K562 (cell line): ENCODE data around the gene NQO2. TPM values are rescaled to one million over a fixed set of nuclear protein-coding genes. Genes with fewer than 3 reads are reported as not detected.

ENCODE experiments used
- GTF2F1 ChIP-seq: IDR thresholded peaks from 2 replicates; pipeline ENCODE4 v1.6.1; 2011; ENCODE audit warnings: low read depth, low read length, improper control_type of control experiment
- HLTF ChIP-seq: fragments of 450-650 bp; IDR thresholded peaks from 2 replicates; pipeline ENCODE4 v1.6.1; 2016
- KDM1A ChIP-seq, 2 experiments: fragments of 450-650 bp; IDR thresholded peaks; 2 replicates each; pipeline ENCODE4 v1.6.1; 2016; ENCODE audit warnings: mild to moderate bottlenecking in 2 of 2
- MTA2 ChIP-seq: fragments of 450-650 bp; IDR thresholded peaks from 2 replicates; pipeline ENCODE4 v1.6.1; 2016; ENCODE audit warnings: low read depth
- NR2C1 ChIP-seq, 2 experiments: fragments of 450-650 bp; IDR thresholded peaks; 2 replicates each; pipeline ENCODE4 v1.6.1; 2017; ENCODE audit warnings: mild to moderate bottlenecking in 2 of 2, antibody characterized with exemption in 1 of 2, inconsistent platforms in 1 of 2, missing compliant biosample characterization in 1 of 2, missing genetic modification characterization in 1 of 2
- PML ChIP-seq: IDR thresholded peaks from 2 replicates; pipeline ENCODE4 v1.6.1; 2012; ENCODE audit warnings: low read length, inconsistent platforms
- TARDBP ChIP-seq: fragments of 450-650 bp; IDR thresholded peaks from 2 replicates; pipeline ENCODE4 v1.6.1; 2016
- TEAD4 ChIP-seq, 2 experiments: sonication (generic) in 1 of 2; formaldehyde crosslinking in 1 of 2; IDR thresholded peaks; 2 replicates each; pipeline versions ENCODE4 v1.6.1 to v1.8.0; 2012 to 2022; ENCODE audit warnings: borderline replicate concordance in 1 of 2, inconsistent platforms in 1 of 2, low read length in 1 of 2, mild to moderate bottlenecking in 1 of 2, missing genetic modification reagents in 1 of 2
- YY1 ChIP-seq, 3 experiments: IDR thresholded peaks; 2 replicates each; pipeline ENCODE4 v1.6.1; 2011; ENCODE audit warnings: low read length in 2 of 3, mild to moderate bottlenecking in 2 of 3, moderate library complexity in 2 of 3, borderline replicate concordance in 1 of 3, control low read depth in 1 of 3, low read depth in 1 of 3; ENCODE audit not compliant: insufficient read depth in 3 of 3, insufficient replicate concordance in 2 of 3, control insufficient read depth in 1 of 3, insufficient read length in 1 of 3; ENCODE audit errors: extremely low read depth in 1 of 3
- ZNF212 ChIP-seq: fragments of 450-650 bp; formaldehyde crosslinking; IDR thresholded peaks from 2 replicates; pipeline ENCODE4 v1.4.0; 2020; ENCODE audit warnings: mild to moderate bottlenecking
- polyA plus RNA-seq, 8 experiments: library from polyadenylated mRNA; depleted of rRNA in 4 of 8; stranded (reverse) in 5 of 8; unstranded in 3 of 8; fragments of >200 nt; fragmentation: Nextera tagmentation in 2 of 8; fragmentation: Illumina TruSeq in 1 of 8; extraction: Ambion mirVana in 2 of 8; extraction: Trizol in 1 of 8; gene quantifications; 2 replicates each; pipeline versions ENCODE4 v1.2.1 to v1.2.3, GENCODE V29; 2011 to 2014; ENCODE audit warnings: inconsistent platforms in 1 of 8, missing spikeins in 1 of 8
- total RNA-seq, 7 experiments: library from RNA; depleted of rRNA in 6 of 7; stranded (reverse); fragments of >200 nt in 6 of 7; fragmentation: Illumina TruSeq in 2 of 7; extraction: Trizol in 2 of 7; gene quantifications; 2 replicates each; pipeline versions ENCODE4 v1.2.1 to v1.2.3, GENCODE V29; 2011 to 2021; ENCODE audit warnings: low replicate concordance in 1 of 7
- TF ChIP-seq, protein P1 (sequence below), 2 experiments: fragments of 450-650 bp in 1 of 2; sonication (generic) in 1 of 2; formaldehyde crosslinking in 1 of 2; IDR thresholded peaks in 1 of 2; conservative IDR thresholded peaks in 1 of 2; 2 replicates each; pipeline versions ENCODE4 v1.6.1 to v1.8.1; 2016 to 2023; ENCODE audit warnings: mild to moderate bottlenecking in 2 of 2, moderate library complexity in 2 of 2, inconsistent platforms in 1 of 2, missing genetic modification reagents in 1 of 2
- TF ChIP-seq, protein P2 (sequence below): IDR thresholded peaks from 2 replicates; pipeline ENCODE4 v1.6.1; 2014; ENCODE audit warnings: antibody characterized with exemption
- TF ChIP-seq, protein P3 (sequence below): sonication (generic); IDR thresholded peaks from 2 replicates; pipeline ENCODE4 v1.6.1; 2016
- TF ChIP-seq, protein P4 (sequence below): fragments of 450-650 bp; IDR thresholded peaks from 2 replicates; pipeline ENCODE4 v1.6.1; 2016; ENCODE audit warnings: missing biosample characterization, missing genetic modification characterization
- TF ChIP-seq, protein P5 (sequence below): sonication (generic); formaldehyde crosslinking; IDR thresholded peaks from 2 replicates; pipeline ENCODE4 v1.8.1; 2023; ENCODE audit warnings: mild to moderate bottlenecking, missing genetic modification reagents, moderate library complexity

The NQO2 gene
- total and polyA plus RNA-seq, 9 of the 15 experiments (the other 6 are each of a cell fraction or from before 2014, with no cell fraction given): 54.6 to 214 (median 116) TPM

DNA sequence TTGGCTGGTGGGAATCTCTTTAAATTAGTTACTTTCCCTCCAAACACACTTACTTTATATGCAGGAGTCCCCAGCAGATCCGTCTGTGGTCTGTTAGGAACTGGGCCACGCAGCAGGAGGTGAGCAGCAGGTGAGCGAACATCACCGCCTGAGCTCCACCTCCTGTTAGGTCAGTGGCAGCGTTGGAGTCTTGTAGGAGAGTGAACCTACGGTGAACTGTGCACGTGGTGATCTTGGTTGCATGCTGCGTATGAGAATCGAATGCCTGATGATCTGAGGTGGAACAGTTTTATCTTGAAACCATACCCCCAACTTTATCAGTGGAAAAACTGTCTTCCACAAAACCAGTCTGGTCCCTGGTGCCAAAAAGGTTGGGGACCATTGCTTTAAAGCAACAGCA lies 33.3 kb upstream of the NQO2 start (continued):
- TF ChIP-seq, protein P1, sequence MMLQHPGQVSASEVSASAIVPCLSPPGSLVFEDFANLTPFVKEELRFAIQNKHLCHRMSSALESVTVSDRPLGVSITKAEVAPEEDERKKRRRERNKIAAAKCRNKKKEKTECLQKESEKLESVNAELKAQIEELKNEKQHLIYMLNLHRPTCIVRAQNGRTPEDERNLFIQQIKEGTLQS (IDR thresholded peaks at IDR 0.05): no peak
- TF ChIP-seq, protein P1 (CRISPR knock-in tag; conservative IDR thresholded peaks at IDR 0.05): no peak
- TF ChIP-seq MTA2 (no peak), TEAD4 (IDR thresholded peaks at IDR 0.05; ENCODE audit: low read length) (no peak; the same call in 1 of the 2 replicates), TEAD4 (CRISPR knock-in tag; IDR thresholded peaks at IDR 0.05; ENCODE audit: borderline replicate concordance) (no peak), PML (0 out of 2 replicates have a peak, but pooled peaks have one; percentile 15), KDM1A (IDR thresholded peaks at IDR 0.05) (no peak), NR2C1 (IDR thresholded peaks at IDR 0.05) (0 out of 2 replicates have a peak, but pooled peaks have one; percentile 44), NR2C1 (tag; IDR thresholded peaks at IDR 0.05) (no peak), TARDBP (no peak), GTF2F1 (no peak), HLTF (no peak), ZNF212 (CRISPR knock-in tag) (no peak), YY1 (IDR thresholded peaks at IDR 0.05; ENCODE audit: borderline replicate concordance in 1 of 3, control insufficient read depth in 1 of 3, extremely low read depth in 1 of 3, insufficient read depth in 3 of 3, insufficient read length in 1 of 3, insufficient replicate concordance in 2 of 3, low read depth in 1 of 3, low read length in 2 of 3) (no peak)
- TF ChIP-seq, protein P2, sequence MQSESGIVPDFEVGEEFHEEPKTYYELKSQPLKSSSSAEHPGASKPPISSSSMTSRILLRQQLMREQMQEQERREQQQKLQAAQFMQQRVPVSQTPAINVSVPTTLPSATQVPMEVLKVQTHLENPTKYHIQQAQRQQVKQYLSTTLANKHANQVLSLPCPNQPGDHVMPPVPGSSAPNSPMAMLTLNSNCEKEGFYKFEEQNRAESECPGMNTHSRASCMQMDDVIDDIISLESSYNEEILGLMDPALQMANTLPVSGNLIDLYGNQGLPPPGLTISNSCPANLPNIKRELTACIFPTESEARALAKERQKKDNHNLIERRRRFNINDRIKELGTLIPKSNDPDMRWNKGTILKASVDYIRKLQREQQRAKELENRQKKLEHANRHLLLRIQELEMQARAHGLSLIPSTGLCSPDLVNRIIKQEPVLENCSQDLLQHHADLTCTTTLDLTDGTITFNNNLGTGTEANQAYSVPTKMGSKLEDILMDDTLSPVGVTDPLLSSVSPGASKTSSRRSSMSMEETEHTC: no peak
- TF ChIP-seq, protein P3, sequence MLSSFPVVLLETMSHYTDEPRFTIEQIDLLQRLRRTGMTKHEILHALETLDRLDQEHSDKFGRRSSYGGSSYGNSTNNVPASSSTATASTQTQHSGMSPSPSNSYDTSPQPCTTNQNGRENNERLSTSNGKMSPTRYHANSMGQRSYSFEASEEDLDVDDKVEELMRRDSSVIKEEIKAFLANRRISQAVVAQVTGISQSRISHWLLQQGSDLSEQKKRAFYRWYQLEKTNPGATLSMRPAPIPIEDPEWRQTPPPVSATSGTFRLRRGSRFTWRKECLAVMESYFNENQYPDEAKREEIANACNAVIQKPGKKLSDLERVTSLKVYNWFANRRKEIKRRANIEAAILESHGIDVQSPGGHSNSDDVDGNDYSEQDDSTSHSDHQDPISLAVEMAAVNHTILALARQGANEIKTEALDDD: 0 out of 2 replicates have a peak, but pooled peaks have one; percentile 44
- TF ChIP-seq, protein P4, sequence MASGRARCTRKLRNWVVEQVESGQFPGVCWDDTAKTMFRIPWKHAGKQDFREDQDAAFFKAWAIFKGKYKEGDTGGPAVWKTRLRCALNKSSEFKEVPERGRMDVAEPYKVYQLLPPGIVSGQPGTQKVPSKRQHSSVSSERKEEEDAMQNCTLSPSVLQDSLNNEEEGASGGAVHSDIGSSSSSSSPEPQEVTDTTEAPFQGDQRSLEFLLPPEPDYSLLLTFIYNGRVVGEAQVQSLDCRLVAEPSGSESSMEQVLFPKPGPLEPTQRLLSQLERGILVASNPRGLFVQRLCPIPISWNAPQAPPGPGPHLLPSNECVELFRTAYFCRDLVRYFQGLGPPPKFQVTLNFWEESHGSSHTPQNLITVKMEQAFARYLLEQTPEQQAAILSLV (tag): no peak
- TF ChIP-seq, protein P5, sequence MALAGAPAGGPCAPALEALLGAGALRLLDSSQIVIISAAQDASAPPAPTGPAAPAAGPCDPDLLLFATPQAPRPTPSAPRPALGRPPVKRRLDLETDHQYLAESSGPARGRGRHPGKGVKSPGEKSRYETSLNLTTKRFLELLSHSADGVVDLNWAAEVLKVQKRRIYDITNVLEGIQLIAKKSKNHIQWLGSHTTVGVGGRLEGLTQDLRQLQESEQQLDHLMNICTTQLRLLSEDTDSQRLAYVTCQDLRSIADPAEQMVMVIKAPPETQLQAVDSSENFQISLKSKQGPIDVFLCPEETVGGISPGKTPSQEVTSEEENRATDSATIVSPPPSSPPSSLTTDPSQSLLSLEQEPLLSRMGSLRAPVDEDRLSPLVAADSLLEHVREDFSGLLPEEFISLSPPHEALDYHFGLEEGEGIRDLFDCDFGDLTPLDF (CRISPR knock-in tag): no peak
